HEK293T (cell line): ENCODE measurements around the gene SH3PXD2A.
"Not testable (repeated sequence)": the region's sequence is repeated elsewhere in the genome, so short reads cannot be mapped to it uniquely, and the experiment has no call there.

Experiments
- CTCF ChIA-PET: fragments of 350-600 bp; formaldehyde crosslinking; extraction: SDS; loops from one replicate; lab custom pipeline; 2021; ENCODE audit warnings: antibody characterized with exemption, inconsistent platforms; lab: Yijun Ruan, JAX
- POLR2A ChIA-PET: fragments of 350-600 bp; formaldehyde crosslinking; extraction: SDS; loops from one replicate; lab custom pipeline; 2020; ENCODE audit warnings: antibody characterized with exemption, inconsistent platforms; lab: Yijun Ruan, JAX
- DNase-seq: peaks from one replicate; pipeline ENCODE4 v3.0.0; 2012; ENCODE audit warnings: mixed read lengths; ENCODE audit errors: extremely low spot score
- ARNT ChIP-seq: fragments of 450-650 bp; IDR thresholded peaks from 2 replicates; pipeline ENCODE4 v1.6.1; 2017; ENCODE audit warnings: mild to moderate bottlenecking
- BHLHE40 ChIP-seq: fragments of 450-650 bp; IDR thresholded peaks from 2 replicates; pipeline ENCODE4 v1.6.1; 2016; ENCODE audit warnings: mild to moderate bottlenecking, moderate library complexity, borderline replicate concordance
- CTBP1 ChIP-seq: fragments of 450-650 bp; IDR thresholded peaks from 2 replicates; pipeline ENCODE4 v1.6.1; 2016; ENCODE audit warnings: borderline replicate concordance
- ELF4 ChIP-seq: fragments of 450-650 bp; IDR thresholded peaks from 2 replicates; pipeline ENCODE4 v1.6.1; 2017; ENCODE audit warnings: antibody characterized with exemption
- FOXA1 ChIP-seq: fragments of 450-650 bp; IDR thresholded peaks from 2 replicates; pipeline ENCODE4 v1.6.1; 2016; ENCODE audit warnings: mild to moderate bottlenecking
- FOXK2 ChIP-seq: fragments of 450-650 bp; IDR thresholded peaks from 2 replicates; pipeline ENCODE4 v1.6.1; 2016; ENCODE audit warnings: mild to moderate bottlenecking
- FOXM1 ChIP-seq: fragments of 450-650 bp; IDR thresholded peaks from 2 replicates; pipeline ENCODE4 v1.6.1; 2017; ENCODE audit warnings: mild to moderate bottlenecking, borderline replicate concordance
- HDGF ChIP-seq: fragments of 450-650 bp; IDR thresholded peaks from 2 replicates; pipeline ENCODE4 v1.6.1; 2017; ENCODE audit warnings: antibody characterized with exemption, borderline replicate concordance
- L3MBTL2 ChIP-seq: fragments of 450-650 bp; conservative IDR thresholded peaks from 2 replicates; pipeline ENCODE4 v1.6.1; 2016; ENCODE audit warnings: mild to moderate bottlenecking
- LEF1 ChIP-seq: fragments of 450-650 bp; IDR thresholded peaks from 2 replicates; pipeline ENCODE4 v1.6.1; 2017; ENCODE audit warnings: mild to moderate bottlenecking, borderline replicate concordance
- NFRKB ChIP-seq: fragments of 450-650 bp; IDR thresholded peaks from 2 replicates; pipeline ENCODE4 v1.6.1; 2016; ENCODE audit warnings: mild to moderate bottlenecking, moderate library complexity
- PKNOX1 ChIP-seq: fragments of 450-650 bp; IDR thresholded peaks from 2 replicates; pipeline ENCODE4 v1.6.1; 2016
- SP1 ChIP-seq: fragments of 450-650 bp; IDR thresholded peaks from 2 replicates; pipeline ENCODE4 v1.6.1; 2017
- SUZ12 ChIP-seq: fragments of 450-650 bp; IDR thresholded peaks from 2 replicates; pipeline ENCODE4 v1.6.1; 2016; ENCODE audit warnings: mild to moderate bottlenecking
- TARDBP ChIP-seq: fragments of 450-650 bp; IDR thresholded peaks from 2 replicates; pipeline ENCODE4 v1.6.1; 2016
- ZNF384 ChIP-seq: fragments of 450-650 bp; IDR thresholded peaks from 2 replicates; pipeline ENCODE4 v1.6.1; 2016

Gene SH3PXD2A

DNA sequence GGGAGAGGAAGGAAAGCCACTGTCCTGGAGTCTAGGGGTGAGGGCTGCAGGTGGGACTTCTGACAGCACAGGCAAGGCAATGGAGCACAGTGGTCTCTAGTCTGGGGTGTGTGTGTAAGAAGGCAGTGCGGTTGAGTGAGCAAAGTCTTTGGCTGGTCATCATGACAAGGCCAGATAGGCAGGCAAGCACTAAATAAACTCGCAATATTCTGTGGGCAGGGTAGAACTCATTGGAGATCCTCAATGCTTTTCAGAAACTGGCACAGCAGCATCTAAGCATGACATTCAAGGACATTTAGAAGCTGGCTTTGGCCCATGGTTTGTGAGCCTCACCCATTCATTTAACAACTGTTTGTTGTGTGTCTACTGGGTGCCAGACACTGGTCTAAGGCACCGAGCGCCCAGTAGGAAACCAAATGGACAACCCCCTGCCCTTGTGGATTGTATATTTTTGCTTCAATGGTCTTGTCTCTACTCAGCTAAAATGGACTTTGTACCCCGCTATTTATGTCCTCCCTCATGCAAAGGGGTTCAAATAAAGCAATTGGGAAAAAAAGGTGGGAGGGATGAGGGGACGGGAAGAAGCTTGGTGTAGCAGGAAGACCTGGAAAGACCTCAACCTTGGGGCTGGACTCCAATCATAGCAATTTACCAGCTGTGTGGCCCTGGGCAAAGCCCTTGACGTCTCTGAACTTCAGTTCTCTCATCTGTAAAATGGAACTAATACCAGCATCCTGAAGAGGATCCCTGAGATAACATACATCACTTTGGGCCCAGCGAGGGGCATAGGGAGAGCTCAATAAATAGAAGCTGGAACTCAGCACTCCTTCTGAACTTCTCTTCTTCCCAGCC lies 245.9 kb downstream of the SH3PXD2A start:
- ChIA-PET POLR2A (interaction anchor here (1.0 kb wide), 1 partner anchor 52 kb away, joined by 3 read pairs; no protein-coding TSS in a partner anchor), CTCF (interaction anchor here (1.1 kb wide), 1 partner anchor 76 kb away, joined by 4 read pairs; no protein-coding TSS in a partner anchor)
- no peak for TF ChIP-seq NFRKB
- no peak for TF ChIP-seq FOXA1
- TF ChIP-seq BHLHE40, result no peak
- TF ChIP-seq TARDBP, result no peak
- no peak for TF ChIP-seq FOXK2
- TF ChIP-seq L3MBTL2, result no peak
- TF ChIP-seq CTBP1, result no peak
- TF ChIP-seq ZNF384, result no peak
- no peak for TF ChIP-seq HDGF
- TF ChIP-seq ELF4, result no peak
- no peak for TF ChIP-seq LEF1
- no peak for TF ChIP-seq ARNT

DNA sequence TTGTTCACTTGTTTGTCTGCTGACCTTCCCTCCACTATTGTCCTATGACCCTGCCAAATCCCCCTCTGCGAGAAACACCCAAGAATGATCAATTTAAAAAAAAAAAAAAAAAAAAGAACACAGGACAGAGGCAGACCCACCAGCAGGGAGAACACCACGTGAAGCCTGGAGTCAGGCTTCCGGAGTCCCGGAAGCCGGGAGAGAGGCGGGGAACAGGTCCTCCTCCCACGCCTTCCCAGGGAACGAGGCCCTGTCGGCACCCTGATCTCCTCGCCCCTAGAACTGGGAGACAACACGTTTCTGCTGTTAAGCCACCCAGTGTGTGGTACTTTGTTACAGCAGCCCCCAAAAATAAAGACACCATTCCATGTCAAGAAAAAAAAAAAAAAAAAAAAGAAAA lies 247.3 kb downstream of the SH3PXD2A start:
- CTCF ChIA-PET, DNase-seq, POLR2A ChIA-PET: not testable (repeated sequence)

More for the DNA sequence above, 245.9 kb downstream of the SH3PXD2A start:
- no peak for DNase-seq

- POLR2A ChIA-PET, CTCF ChIA-PET: not testable (repeated sequence)
Observed at GRCh38 chr10:103607051-103607450, 248.3 kb downstream of the SH3PXD2A start.

DNA sequence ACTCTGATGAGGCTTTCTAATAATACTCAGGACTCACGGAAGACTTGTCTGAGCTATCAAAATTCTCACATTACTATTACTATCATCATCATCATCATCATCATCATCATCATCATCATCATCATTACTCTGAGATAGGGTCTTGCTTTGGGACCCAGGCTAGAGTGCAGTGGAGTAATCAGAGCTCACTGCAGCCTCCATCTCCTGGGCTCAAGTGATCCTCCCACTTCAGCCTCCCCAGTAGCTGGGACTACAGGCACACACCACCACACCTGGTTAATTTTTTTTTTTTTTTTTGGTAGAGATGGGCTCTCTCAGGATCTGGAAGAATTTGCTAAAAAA lies 249.3 kb downstream of the SH3PXD2A start:
- ChIA-PET POLR2A (interaction anchor here (0.9 kb wide), 1 partner anchor 16 kb away, joined by 3 read pairs; no protein-coding TSS in a partner anchor), CTCF (interaction anchor here (0.6 to 1.5 kb wide), 6 partner anchors 23 to 404 kb away, joined by 3 to 6 read pairs (median 3); no protein-coding TSS in a partner anchor)
- not testable (repeated sequence) for DNase-seq

More at GRCh38 chr10:103607051-103607450, 248.3 kb downstream of the SH3PXD2A start:
- DNase-seq, result not testable (repeated sequence)

DNA sequence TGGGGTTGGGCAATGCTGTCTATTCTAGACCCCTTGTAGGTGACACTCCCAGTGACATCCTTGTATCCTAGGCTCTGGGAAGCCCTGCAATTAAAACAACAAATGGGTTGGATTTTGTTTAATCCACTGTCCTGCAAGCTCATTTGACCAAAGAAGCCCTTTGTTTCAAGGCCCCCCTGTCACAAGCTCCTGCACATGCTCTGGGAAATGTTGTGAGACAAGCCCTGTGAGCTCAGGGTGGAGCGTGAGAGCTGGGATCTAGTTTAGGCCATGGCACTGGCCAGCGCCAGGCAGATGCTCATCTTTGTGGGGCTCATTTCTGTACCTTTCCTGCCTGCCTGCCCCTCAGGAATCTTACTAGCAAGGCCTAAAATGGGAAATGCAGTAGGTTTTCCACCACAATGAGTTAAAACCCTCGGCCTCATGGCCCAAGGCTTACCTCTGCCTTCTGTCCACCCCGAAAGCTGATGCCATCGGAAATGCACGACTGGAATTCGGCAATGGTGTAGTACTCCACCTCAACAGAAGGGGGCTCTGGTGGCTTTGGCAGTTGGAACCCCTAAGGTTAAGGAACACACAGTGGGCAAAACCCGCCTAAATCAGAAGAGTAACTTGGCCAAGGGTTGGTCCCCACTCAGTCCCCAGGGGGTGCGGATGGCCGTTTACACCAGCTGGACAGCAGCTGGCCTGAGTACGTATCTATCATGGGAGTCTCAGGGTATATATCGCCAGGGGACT lies 249.8 kb downstream of the SH3PXD2A start:
- peak; percentile 82 for DNase-seq
- CTCF ChIA-PET, result interaction anchor here (0.6 to 1.5 kb wide), 6 partner anchors 14 to 404 kb away, joined by 3 to 6 read pairs (median 4); no protein-coding TSS in a partner anchor
- POLR2A ChIA-PET, result interaction anchor here (0.9 kb wide), 1 partner anchor 16 kb away, joined by 3 read pairs; no protein-coding TSS in a partner anchor
- no peak for TF ChIP-seq L3MBTL2
- TF ChIP-seq CTBP1, result no peak
- no peak for TF ChIP-seq HDGF
- no peak for TF ChIP-seq SUZ12
- no peak for TF ChIP-seq SP1
- TF ChIP-seq NFRKB, result no peak
- TF ChIP-seq FOXA1, result no peak
- no peak for TF ChIP-seq ARNT
- no peak for TF ChIP-seq ELF4
- TF ChIP-seq TARDBP, result no peak
- TF ChIP-seq LEF1, result no peak
- TF ChIP-seq BHLHE40, result no peak
- no peak for TF ChIP-seq ZNF384
- no peak for TF ChIP-seq FOXM1
- TF ChIP-seq FOXK2, result no peak
- TF ChIP-seq PKNOX1, result no peak

- TF ChIP-seq L3MBTL2, result no peak
- no peak for TF ChIP-seq SP1
- TF ChIP-seq NFRKB, result no peak
- no peak for TF ChIP-seq BHLHE40
- no peak for TF ChIP-seq ZNF384
- TF ChIP-seq PKNOX1, result no peak
- TF ChIP-seq FOXK2, result no peak
- TF ChIP-seq ELF4, result no peak
- no peak for TF ChIP-seq FOXM1
- POLR2A ChIA-PET, result no interaction called here
- CTCF ChIA-PET, result no interaction called here
- no peak for DNase-seq
Observed at GRCh38 chr10:103603382-103603781, 252.0 kb downstream of the SH3PXD2A start.

GRCh38 chr10:103602852-103603155 lies 252.6 kb downstream of the SH3PXD2A start:
- ChIA-PET POLR2A (no interaction called here), CTCF (no interaction called here)
- no peak for DNase-seq
- TF ChIP-seq BHLHE40 (no peak), HDGF (no peak), SP1 (no peak), LEF1 (no peak), PKNOX1 (no peak), ARNT (no peak), CTBP1 (no peak), L3MBTL2 (no peak), FOXK2 (no peak), FOXA1 (no peak), ELF4 (no peak), TARDBP (no peak), NFRKB (no peak), ZNF384 (no peak)
